Kidney (tissue), 14 donors: ENCODE measurements around the gene ITGAL. TPM values are rescaled to one million over a fixed set of nuclear protein-coding genes. Genes with fewer than 3 reads are reported as not detected.
A peak's percentile ranks its signal among the peaks of the same experiment; 100 is the strongest.
"Not testable (repeated sequence)": the region's sequence is repeated elsewhere in the genome, so short reads cannot be mapped to it uniquely, and the experiment has no call there.

Experiments
- DNase-seq, 5 donors: peaks; one replicate each; pipeline ENCODE4 v3.0.0-alpha.2; 2013 to 2020
- FAIRE-seq: peaks from 2 replicates; lab custom pipeline; 2012; peaks lifted over from hg19 to GRCh38; lab: Jason Lieb, UNC
- H3K27ac ChIP-seq, 2 donors: one replicate each; pipeline ENCODE4 v1.7.0; 2013; ENCODE audit warnings: low read depth in 2 of 2, low read length in 2 of 2, inconsistent platforms in 1 of 2
- H3K27me3 ChIP-seq: one replicate; pipeline ENCODE4 v1.7.1; 2013; ENCODE audit warnings: low read length, inconsistent platforms; ENCODE audit not compliant: control insufficient read depth, insufficient read depth
- H3K36me3 ChIP-seq, 3 donors: one replicate each; pipeline versions ENCODE4 v1.7.0 to v1.7.1; 2013; ENCODE audit warnings: low read length in 3 of 3, control low read depth in 1 of 3, inconsistent platforms in 1 of 3; ENCODE audit not compliant: insufficient read depth in 3 of 3, control insufficient read depth in 2 of 3
- H3K4me1 ChIP-seq, 3 donors: one replicate each; pipeline versions ENCODE4 v1.7.0 to v1.7.1; 2013; ENCODE audit warnings: low read length in 3 of 3, inconsistent platforms in 1 of 3, low read depth in 1 of 3; ENCODE audit not compliant: control insufficient read depth in 2 of 3, insufficient read depth in 2 of 3
- H3K4me3 ChIP-seq, 3 donors: one replicate each; pipeline versions ENCODE4 v1.7.0 to v1.8.1; 2013; ENCODE audit warnings: low read length in 3 of 3, control low read depth in 1 of 3, inconsistent platforms in 1 of 3
- H3K9ac ChIP-seq, 3 donors: one replicate each; pipeline versions ENCODE4 v1.7.0 to v1.7.1; 2013; ENCODE audit warnings: low read length in 3 of 3, control low read depth in 1 of 3, inconsistent platforms in 1 of 3
- H3K9me3 ChIP-seq, 3 donors: one replicate each; pipeline versions ENCODE4 v1.7.0 to v1.7.1; 2013; ENCODE audit warnings: low read length in 3 of 3, control low read depth in 1 of 3, inconsistent platforms in 1 of 3; ENCODE audit not compliant: control insufficient read depth in 2 of 3, insufficient read depth in 1 of 3
- intact Hi-C: fragments of 100-400 bp; cut with DNase I; formaldehyde crosslinking; loops from one replicate; pipeline ENCODE4 v1.11.1; 2022
- polyA plus RNA-seq: library from polyadenylated mRNA; stranded (reverse); fragments of 350-450 nt; fragmentation: Illumina TruSeq; extraction: RNeasy Lipid Tissue Mini Kit (QIAGEN cat#74804); gene quantifications from one replicate; pipeline ENCODE4 v1.2.3, GENCODE V29; 2014; ENCODE audit warnings: low read depth, low replicate concordance; ENCODE audit not compliant: insufficient read depth
- total RNA-seq: library from RNA; stranded (reverse); fragmentation: NEBNext Ultra II Directional; extraction: Animal tissue kit (Norgen Biotek cat#: 25700); gene quantifications from one replicate; pipeline ENCODE4 v1.2.1, GENCODE V29; 2021
- TF ChIP-seq, protein P1 (sequence below): IDR thresholded peaks from 3 replicates; pipeline ENCODE4 v1.5.1; 2012; ENCODE audit warnings: mild to moderate bottlenecking, moderate library complexity, borderline replicate concordance; ENCODE audit not compliant: insufficient read depth; ENCODE audit errors: extremely low read depth
- donor health status: control.
- donor health status: control.
- donor health status: control.
- donor health status: control.
- donor health status: control.
- donor health status: DM: yes; HTN: yes; CAD: no.
- donor health status: Normal renal cell carcinoma (clear cell type).

ITGAL gene
- total and polyA plus RNA-seq, 2 donors from 2014 or later: 0.56 to 19.6 TPM

DNA sequence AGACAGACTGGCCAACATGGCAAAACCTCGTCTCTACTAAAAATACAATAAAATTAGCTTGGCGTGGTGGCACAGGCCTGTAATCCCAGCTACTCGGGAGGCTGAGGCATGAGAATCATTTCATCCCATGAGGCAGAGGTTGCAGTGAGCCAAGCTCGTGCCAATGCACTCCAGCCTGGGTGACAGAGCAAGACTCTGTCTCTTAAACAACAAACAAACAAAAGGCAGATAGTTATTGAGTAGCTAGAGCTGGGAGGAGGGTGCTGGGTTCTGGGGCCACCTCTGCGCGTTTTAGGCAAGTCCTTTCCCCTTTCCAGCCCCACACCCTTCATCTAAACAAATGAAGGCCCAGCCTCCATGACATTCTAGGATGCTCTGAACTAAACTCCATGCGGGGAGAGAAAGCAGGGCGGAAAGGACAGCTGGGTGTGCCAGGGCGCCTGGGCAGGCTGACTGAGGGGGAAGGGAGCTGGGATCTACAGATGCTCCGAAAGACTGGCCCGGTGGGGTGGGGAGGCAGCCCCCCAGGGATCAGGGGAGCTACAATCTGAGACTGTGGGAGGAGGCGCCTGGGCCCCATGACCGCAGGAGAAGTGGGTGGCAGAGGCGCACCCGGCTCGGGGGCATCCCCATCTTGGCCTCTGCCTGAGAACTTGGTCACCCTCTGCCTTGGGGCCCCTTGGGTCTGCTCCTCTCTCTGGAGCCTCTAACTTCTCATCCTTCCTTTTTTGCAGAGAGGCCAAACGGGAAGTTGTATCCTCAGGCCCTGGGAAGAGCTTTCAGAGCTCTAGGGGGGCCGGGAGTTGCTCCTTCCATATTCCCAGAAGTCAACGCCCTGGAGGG, 910 bp downstream of the ITGAL start:
- Histone ChIP-seq H3K4me3 (no peak overlapping the region), H3K27ac (no peak overlapping the region), H3K36me3 (no peaks in the 10 kb centered on the region), H3K27me3 (no peaks in the 10 kb centered on the region), H3K9ac (no peak overlapping the region), H3K4me1 (no peaks in the 10 kb centered on the region), H3K9me3 (no peaks in the 10 kb centered on the region)
- intact Hi-C loops: no loop called here
- DNase-seq (peak in 1 of 5 donors; percentile 73), FAIRE-seq (no peak)
- TF ChIP-seq, protein P1, sequence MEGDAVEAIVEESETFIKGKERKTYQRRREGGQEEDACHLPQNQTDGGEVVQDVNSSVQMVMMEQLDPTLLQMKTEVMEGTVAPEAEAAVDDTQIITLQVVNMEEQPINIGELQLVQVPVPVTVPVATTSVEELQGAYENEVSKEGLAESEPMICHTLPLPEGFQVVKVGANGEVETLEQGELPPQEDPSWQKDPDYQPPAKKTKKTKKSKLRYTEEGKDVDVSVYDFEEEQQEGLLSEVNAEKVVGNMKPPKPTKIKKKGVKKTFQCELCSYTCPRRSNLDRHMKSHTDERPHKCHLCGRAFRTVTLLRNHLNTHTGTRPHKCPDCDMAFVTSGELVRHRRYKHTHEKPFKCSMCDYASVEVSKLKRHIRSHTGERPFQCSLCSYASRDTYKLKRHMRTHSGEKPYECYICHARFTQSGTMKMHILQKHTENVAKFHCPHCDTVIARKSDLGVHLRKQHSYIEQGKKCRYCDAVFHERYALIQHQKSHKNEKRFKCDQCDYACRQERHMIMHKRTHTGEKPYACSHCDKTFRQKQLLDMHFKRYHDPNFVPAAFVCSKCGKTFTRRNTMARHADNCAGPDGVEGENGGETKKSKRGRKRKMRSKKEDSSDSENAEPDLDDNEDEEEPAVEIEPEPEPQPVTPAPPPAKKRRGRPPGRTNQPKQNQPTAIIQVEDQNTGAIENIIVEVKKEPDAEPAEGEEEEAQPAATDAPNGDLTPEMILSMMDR: no peak

DNA sequence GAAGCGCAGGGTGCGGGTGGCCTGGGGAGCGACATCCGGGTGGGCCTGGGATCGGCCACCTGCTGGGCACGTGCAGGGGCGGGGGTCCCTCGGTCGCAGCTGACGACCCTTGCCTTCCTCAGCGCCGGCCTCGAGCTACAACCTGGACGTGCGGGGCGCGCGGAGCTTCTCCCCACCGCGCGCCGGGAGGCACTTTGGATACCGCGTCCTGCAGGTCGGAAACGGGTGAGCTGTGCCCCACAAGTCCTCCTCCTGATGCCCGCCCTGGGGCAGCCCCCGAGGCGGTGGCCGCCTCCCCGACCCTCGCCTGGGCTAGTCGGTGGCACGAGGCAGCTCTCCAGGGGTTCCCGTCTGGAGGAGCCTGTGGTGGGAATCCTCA, 1.5 kb downstream of the ITGAL start:
- TF ChIP-seq, protein P1: no peak
- Histone ChIP-seq H3K4me3 (no peak overlapping the region), H3K9ac (no peak overlapping the region), H3K27ac (no peak overlapping the region), H3K27me3 (no peaks in the 10 kb centered on the region), H3K9me3 (no peaks in the 10 kb centered on the region), H3K36me3 (no peaks in the 10 kb centered on the region), H3K4me1 (no peaks in the 10 kb centered on the region)
- intact Hi-C loops: no loop called here
- FAIRE-seq: no peak
- DNase-seq: peak in 1 of 5 donors; percentile 68

DNA sequence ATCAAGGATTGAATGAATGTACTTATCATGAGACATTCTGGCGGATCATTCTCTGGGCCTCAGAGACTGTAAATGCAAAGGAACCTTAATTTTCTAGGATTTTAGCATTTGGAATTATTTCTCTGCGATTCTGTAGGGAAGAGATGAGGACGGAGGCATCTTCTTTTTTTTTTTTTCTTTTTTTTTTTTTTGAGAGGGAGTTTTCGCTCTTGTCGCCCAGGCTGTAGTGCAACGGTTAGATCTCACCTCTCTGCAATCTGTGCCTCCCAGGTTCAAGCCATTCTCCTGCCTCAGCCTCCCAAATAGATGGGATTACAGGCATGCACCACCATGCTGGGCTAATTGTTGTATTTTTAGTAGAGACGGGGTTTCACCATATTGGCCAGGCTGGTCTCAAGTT, 2.1 kb downstream of the ITGAL start:
- Histone ChIP-seq H3K27ac (no peak overlapping the region), H3K27me3 (no peaks in the 10 kb centered on the region), H3K4me1 (no peaks in the 10 kb centered on the region), H3K4me3 (no peak overlapping the region), H3K9me3 (no peaks in the 10 kb centered on the region), H3K36me3 (no peaks in the 10 kb centered on the region), H3K9ac (no peak overlapping the region)
- FAIRE-seq: no peak
- TF ChIP-seq, protein P1: no peak
- intact Hi-C loops: no loop called here
- DNase-seq: no peak

DNA sequence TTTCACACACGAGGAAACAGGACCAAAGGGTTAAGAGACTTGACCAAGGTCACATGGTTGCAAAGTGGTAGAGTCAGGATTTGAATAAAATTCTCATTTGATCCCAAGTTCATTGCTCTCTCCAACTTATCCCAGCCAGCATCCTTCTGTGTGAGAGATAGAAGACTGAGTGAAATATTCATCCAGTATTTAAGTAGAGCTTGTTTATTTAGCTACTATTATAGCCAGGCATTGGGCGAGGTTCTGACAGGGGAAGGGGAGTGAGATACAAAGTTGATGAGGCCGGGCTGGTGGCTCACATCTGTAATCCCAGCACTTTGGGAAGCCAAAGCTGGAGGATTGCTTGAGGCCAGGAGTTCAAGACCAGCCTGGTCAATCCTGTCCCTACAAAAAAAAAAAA, 4.4 kb downstream of the ITGAL start:
- FAIRE-seq: no peak
- no peak for DNase-seq
- no peak overlapping the region for H3K4me3 ChIP-seq
- intact Hi-C loops: no loop called here
- H3K9ac ChIP-seq: no peak overlapping the region
- no peaks in the 10 kb centered on the region for H3K4me1 ChIP-seq
- no peaks in the 10 kb centered on the region for H3K27me3 ChIP-seq
- no peak overlapping the region for H3K27ac ChIP-seq
- TF ChIP-seq, protein P1: no peak
- no peaks in the 10 kb centered on the region for H3K36me3 ChIP-seq
- H3K9me3 ChIP-seq: no peaks in the 10 kb centered on the region

DNA sequence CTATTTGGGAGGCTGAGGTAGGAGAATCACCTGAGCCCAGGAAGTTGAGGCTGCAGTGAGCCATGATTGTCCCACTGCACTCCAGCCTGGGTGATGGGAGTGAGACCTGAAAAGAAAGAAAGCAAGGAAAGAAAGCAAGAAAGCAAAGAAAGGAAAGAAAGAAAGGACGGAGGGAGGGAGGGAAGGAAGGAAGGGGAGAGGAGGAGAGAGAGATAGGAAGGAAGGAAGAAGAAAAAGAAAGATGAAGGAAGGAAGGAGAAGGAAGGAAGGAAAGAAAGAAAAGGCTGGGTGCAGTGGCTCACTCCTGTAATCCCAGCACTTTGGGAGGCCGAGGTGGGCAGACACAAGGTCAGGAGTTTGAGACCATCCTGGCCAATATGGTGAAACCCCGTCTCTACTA, 5.2 kb downstream of the ITGAL start:
- H3K27me3 ChIP-seq, H3K4me1 ChIP-seq, H3K27ac ChIP-seq, H3K9me3 ChIP-seq, H3K36me3 ChIP-seq, FAIRE-seq, DNase-seq, H3K9ac ChIP-seq, intact Hi-C loops, H3K4me3 ChIP-seq: not testable (repeated sequence)
